Body of pancreas (tissue), 4 donors: ENCODE measurements around the gene PTPRT. TPM values are rescaled to one million over a fixed set of nuclear protein-coding genes. Genes with fewer than 3 reads are reported as not detected.
A peak's percentile ranks its signal among the peaks of the same experiment; 100 is the strongest.
"Not testable (repeated sequence)": the region's sequence is repeated elsewhere in the genome, so short reads cannot be mapped to it uniquely, and the experiment has no call there.

ENCODE experiments used
- ATAC-seq: fragments of 150-250 bp; one replicate; pipeline ENCODE4 v1.9.1; 2016
- DNase-seq, 4 donors: peaks; one replicate each; pipeline ENCODE4 v3.0.0-alpha.2; 2019
- H3K27ac ChIP-seq, 4 donors: fragments of 200-600 bp; sonication (generic); 1 replicate in 3 of 4; 2 replicates in 1 of 4; pipeline versions ENCODE4 v1.5.1 to v1.6.1; 2016 to 2019; ENCODE audit warnings: mild to moderate bottlenecking in 1 of 4, mixed read lengths in 1 of 4, moderate library complexity in 1 of 4
- H3K27me3 ChIP-seq, 2 donors: fragments of 200-600 bp; sonication (generic); one replicate each; pipeline ENCODE4 v1.6.0; 2016; ENCODE audit warnings: mild to moderate bottlenecking in 1 of 2
- H3K36me3 ChIP-seq, 2 donors: fragments of 200-600 bp; sonication (generic); replicated peaks in 1 of 2; 2 replicates each; pipeline ENCODE4 v1.5.1; 2016; ENCODE audit warnings: low read depth in 2 of 2; ENCODE audit not compliant: insufficient read depth in 1 of 2
- H3K4me1 ChIP-seq: fragments of 200-600 bp; sonication (generic); one replicate; pipeline ENCODE4 v1.6.0; 2016
- H3K4me3 ChIP-seq, 2 donors: fragments of 200-600 bp; sonication (generic); 1 replicate in 1 of 2; 2 replicates in 1 of 2; pipeline ENCODE4 v1.5.1; 2016 to 2019
- H3K9me3 ChIP-seq, 3 donors: fragments of 200-600 bp; sonication (generic); 1 replicate in 2 of 3; 2 replicates in 1 of 3; pipeline ENCODE4 v1.5.1; 2016
- POLR2A ChIP-seq, 3 donors: fragments of 450-650 bp; IDR thresholded peaks; one replicate each; pipeline ENCODE4 v1.6.1; 2016; ENCODE audit warnings: antibody characterized with exemption in 3 of 3, mild to moderate bottlenecking in 2 of 3
- WGBS, 2 donors: methylation state at CpG; one replicate each; pipeline ENCODE4 v1.1.5; 2017; 5-methylcytosine and 5-hydroxymethylcytosine counted together
- intact Hi-C: fragments of 100-400 bp; cut with DNase I; formaldehyde crosslinking; loops from one replicate; pipeline ENCODE4 v1.15.1; 2023
- total RNA-seq, 2 donors: library from RNA; depleted of rRNA; stranded (reverse); fragments of >200 nt; gene quantifications; one replicate each; pipeline ENCODE4 v1.1.0, GENCODE V29; 2016
- TF ChIP-seq, protein P1 (sequence below), 7 experiments: fragments of 450-650 bp in 4 of 7; fragments of 200-600 bp in 3 of 7; sonication (generic) in 3 of 7; IDR thresholded peaks; one replicate each; pipeline ENCODE4 v1.5.1; 2016 to 2019; ENCODE audit warnings: antibody characterized with exemption in 7 of 7

Gene PTPRT
- total RNA-seq, 2 donors from 2014 or later, result 0.33 to 1.0 TPM

DNA sequence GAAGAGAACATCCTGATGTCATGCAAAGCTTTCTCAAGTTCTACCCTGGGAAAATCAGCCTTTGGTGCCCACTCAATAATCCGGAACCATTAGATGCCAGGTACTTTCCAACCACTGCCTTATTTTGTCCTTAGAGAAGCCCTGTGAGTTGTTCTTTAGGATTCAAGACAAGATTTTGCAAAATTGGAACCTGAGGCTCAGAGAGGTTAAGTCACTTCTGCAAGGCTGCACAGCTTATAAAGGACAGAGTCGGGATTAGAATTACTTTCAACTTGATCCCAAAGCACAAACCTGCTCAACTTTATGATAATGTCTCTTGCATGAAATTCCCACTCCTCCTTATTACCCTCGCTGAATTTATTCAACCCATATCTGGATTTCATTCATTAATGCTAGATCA lies 287.2 kb downstream of the PTPRT start:
- DNase-seq (no peak), ATAC-seq (no peak)
- intact Hi-C loops, result no loop called here
- no peaks in the 10 kb centered on the region for H3K9me3 ChIP-seq
- H3K27me3 ChIP-seq, result no peaks in the 10 kb centered on the region
- 86 to 89% methylated on average over 3 of the region's 3 CpGs for WGBS, 2 donors
- no peaks in the 10 kb centered on the region for H3K36me3 ChIP-seq
- H3K4me3 ChIP-seq, result no peak overlapping the region
- peaks cover 26% of the 10 kb centered on the region for H3K4me1 ChIP-seq
- H3K27ac ChIP-seq, result peak overlapping the region in 3 of 4 donors; percentile 23 to 76 (median 61)
- TF ChIP-seq POLR2A (IDR thresholded peaks at IDR 0.05), result no peak
- TF ChIP-seq, protein P1, sequence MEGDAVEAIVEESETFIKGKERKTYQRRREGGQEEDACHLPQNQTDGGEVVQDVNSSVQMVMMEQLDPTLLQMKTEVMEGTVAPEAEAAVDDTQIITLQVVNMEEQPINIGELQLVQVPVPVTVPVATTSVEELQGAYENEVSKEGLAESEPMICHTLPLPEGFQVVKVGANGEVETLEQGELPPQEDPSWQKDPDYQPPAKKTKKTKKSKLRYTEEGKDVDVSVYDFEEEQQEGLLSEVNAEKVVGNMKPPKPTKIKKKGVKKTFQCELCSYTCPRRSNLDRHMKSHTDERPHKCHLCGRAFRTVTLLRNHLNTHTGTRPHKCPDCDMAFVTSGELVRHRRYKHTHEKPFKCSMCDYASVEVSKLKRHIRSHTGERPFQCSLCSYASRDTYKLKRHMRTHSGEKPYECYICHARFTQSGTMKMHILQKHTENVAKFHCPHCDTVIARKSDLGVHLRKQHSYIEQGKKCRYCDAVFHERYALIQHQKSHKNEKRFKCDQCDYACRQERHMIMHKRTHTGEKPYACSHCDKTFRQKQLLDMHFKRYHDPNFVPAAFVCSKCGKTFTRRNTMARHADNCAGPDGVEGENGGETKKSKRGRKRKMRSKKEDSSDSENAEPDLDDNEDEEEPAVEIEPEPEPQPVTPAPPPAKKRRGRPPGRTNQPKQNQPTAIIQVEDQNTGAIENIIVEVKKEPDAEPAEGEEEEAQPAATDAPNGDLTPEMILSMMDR (IDR thresholded peaks at IDR 0.05), result no peak

DNA sequence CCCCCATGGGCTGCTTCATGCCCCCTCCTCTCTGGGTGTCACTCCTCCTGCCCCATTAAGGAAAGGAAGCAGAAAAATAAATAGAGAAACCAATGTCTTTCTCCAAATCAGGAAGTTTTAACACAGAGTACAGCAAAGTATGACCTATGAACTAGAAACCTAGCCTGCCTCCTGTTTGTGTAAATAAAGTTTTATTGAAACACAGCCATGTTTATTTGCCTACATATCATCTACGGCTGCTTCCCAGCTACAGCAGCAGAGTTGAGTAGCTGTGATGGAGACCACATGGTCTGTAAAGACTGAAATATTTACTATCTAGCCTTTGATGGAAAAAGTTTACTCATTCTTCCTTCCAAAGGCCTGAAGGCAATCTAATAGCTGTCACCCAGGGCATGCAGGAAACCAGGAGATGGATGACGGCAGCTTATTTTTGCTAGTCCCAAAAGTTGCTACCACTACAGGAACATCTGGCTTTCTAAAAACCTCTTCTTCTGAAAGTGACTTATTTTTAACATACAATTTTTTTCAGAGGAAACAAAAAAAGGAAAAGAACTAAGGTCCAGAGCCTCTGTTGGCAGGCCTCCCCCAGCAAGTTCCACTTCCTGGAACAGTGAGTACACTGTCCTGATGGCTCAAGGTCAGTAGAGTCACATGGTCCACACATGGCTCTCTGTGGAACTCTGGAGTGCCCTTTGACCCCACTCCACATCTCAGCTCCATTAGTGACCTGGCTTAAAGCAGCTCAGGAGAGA lies 287.8 kb downstream of the PTPRT start:
- Histone ChIP-seq H3K9me3 (no peaks in the 10 kb centered on the region), H3K4me3 (no peak overlapping the region), H3K36me3 (no peaks in the 10 kb centered on the region), H3K4me1 (peaks cover 31% of the 10 kb centered on the region), H3K27ac (peak overlapping the region; percentile 23 to 76 (median 50)), H3K27me3 (no peaks in the 10 kb centered on the region)
- peak; percentile 94 for ATAC-seq
- peak; percentile 65 to 85 (median 76) for DNase-seq
- no peak for TF ChIP-seq POLR2A (IDR thresholded peaks at IDR 0.05)
- TF ChIP-seq, protein P1 (IDR thresholded peaks at IDR 0.05), result no peak
- intact Hi-C loops, result no loop called here
- WGBS, 2 donors, result 52 to 71% methylated on average over 2 of the region's 2 CpGs

DNA sequence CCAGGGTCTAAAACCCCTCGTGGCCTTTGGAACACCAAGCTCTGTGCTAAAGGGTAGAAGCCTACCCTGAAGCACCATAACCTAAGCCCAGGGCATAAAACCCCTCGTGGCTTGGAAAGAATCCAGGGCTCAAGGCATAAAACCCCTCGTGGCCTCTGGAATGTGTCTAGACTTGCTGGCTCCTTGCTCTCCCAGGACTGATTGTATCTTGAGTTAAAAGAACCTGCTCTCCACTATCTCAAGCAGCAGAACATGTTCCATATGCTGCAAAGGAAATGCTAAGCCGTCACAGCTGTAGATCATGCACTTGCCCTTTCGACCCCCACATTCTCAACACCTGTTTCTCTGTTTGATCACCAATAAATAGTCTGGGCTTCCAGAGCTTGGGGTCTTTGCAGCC lies 288.9 kb downstream of the PTPRT start:
- H3K36me3 ChIP-seq, H3K27ac ChIP-seq, H3K4me3 ChIP-seq, H3K9me3 ChIP-seq, H3K27me3 ChIP-seq, DNase-seq, ATAC-seq, intact Hi-C loops: not testable (repeated sequence)
- H3K4me1 ChIP-seq, result peaks cover 31% of the 10 kb centered on the region
- WGBS, 2 donors, result 52 to 61% methylated on average over 5 of the region's 5 CpGs

DNA sequence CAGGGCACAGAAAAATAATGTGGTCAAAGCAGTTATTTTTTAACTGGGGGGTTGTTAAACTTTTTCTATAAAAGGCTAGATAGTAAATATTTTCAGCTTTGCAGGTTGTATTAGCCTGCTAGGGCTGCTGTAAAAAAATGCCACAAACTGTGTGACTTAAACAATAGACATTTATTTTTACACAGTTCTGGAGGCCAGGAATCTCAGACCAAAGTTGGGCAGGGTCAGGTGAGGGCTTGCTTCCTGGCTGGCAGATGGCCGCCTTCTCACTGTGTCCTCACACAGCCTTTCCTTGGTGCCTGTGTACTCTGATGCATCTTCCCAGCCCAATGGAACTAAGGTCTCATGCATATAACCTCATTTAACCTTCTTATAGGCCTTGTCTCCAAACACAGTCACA lies 294.7 kb downstream of the PTPRT start:
- Histone ChIP-seq H3K4me1 (peaks cover 20% of the 10 kb centered on the region), H3K36me3 (no peaks in the 10 kb centered on the region), H3K4me3 (no peak overlapping the region), H3K27ac (no peak overlapping the region), H3K27me3 (no peaks in the 10 kb centered on the region), H3K9me3 (no peaks in the 10 kb centered on the region)
- intact Hi-C loops, result no loop called here
- 33 to 71% methylated on average over 1 of the region's 1 CpG for WGBS, 2 donors
- TF ChIP-seq, protein P1 (IDR thresholded peaks at IDR 0.05), result no peak
- peak; percentile 56 for ATAC-seq
- DNase-seq, result no peak

DNA sequence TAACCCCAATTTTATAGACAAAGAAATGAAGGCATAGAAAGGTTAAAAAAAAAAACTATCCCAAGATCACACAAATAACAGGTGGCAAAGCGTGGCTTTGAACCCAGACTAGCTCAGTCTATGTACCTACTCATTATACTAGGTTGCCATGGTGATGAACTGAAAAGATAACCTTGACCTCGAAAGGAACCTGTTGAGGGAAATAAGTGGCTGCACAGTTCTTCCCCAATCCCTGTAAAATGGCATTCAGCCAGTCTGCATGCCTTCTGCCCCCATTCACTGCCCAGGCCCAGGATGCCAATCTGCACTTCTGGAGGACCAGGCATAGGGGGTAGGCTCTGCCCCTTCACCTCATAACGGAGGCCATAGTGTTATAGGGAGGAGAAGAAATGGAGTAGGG lies 295.2 kb downstream of the PTPRT start:
- no peak overlapping the region for H3K4me3 ChIP-seq
- H3K9me3 ChIP-seq, result no peaks in the 10 kb centered on the region
- H3K4me1 ChIP-seq, result peaks cover 26% of the 10 kb centered on the region
- intact Hi-C loops, result no loop called here
- ATAC-seq (peak; percentile 30), DNase-seq (peak in 1 of 4 donors; percentile 15)
- no peaks in the 10 kb centered on the region for H3K36me3 ChIP-seq
- 40 to 53% methylated on average over 3 of the region's 3 CpGs for WGBS, 2 donors
- no peaks in the 10 kb centered on the region for H3K27me3 ChIP-seq
- TF ChIP-seq POLR2A (IDR thresholded peaks at IDR 0.05), result no peak
- TF ChIP-seq, protein P1 (IDR thresholded peaks at IDR 0.05), result no peak
- H3K27ac ChIP-seq, result peak overlapping the region in 2 of 4 donors; percentile 38 to 40
